Measurements from ENCODE around the gene SETD1B. TPM values are rescaled to one million over a fixed set of nuclear protein-coding genes. Genes with fewer than 3 reads are reported as not detected.

SETD1B gene
- total RNA-seq, 1 experiment from 2014 or later, result 2.0 TPM

- in situ Hi-C loops (cut with HindIII; ENCODE audit: low pct_unique_long_range_greater_than_20kb, low sequenced_read_pairs), result no loop called here
- DNase-seq (ENCODE audit: low read depth, low spot score), result no peak
Measured at GRCh38 chr12:121791671-121792551, 11.9 kb upstream of the SETD1B start.

GRCh38 chr12:121792607-121793439 lies 11.0 kb upstream of the SETD1B start:
- DNase-seq (ENCODE audit: low read depth, low spot score), result no peak
- in situ Hi-C loops (cut with HindIII; ENCODE audit: low pct_unique_long_range_greater_than_20kb, low sequenced_read_pairs), result no loop called here

- in situ Hi-C loops (cut with HindIII; ENCODE audit: low pct_unique_long_range_greater_than_20kb, low sequenced_read_pairs), result no loop called here
- no peak for DNase-seq (ENCODE audit: low read depth, low spot score)
Measured at GRCh38 chr12:121793440-121793837, 10.4 kb upstream of the SETD1B start, which contains the start of gene RHOF. Gene RHOF, minus strand, starts transcription at chr12:121793688. Its CDS starts 55 bp downstream, at chr12:121793633.

GRCh38 chr12:121793838-121794533 lies 9.8 kb upstream of the SETD1B start:
- in situ Hi-C loops (cut with HindIII; ENCODE audit: low pct_unique_long_range_greater_than_20kb, low sequenced_read_pairs), result no loop called here
- DNase-seq (ENCODE audit: low read depth, low spot score), result peak; percentile 90

- DNase-seq (ENCODE audit: low read depth, low spot score), result no peak
- in situ Hi-C loops (cut with HindIII; ENCODE audit: low pct_unique_long_range_greater_than_20kb, low sequenced_read_pairs), result no loop called here
Measured at GRCh38 chr12:121794534-121795033, 9.2 kb upstream of the SETD1B start.

- DNase-seq (ENCODE audit: low read depth, low spot score), result peak; percentile 85
- in situ Hi-C loops (cut with HindIII; ENCODE audit: low pct_unique_long_range_greater_than_20kb, low sequenced_read_pairs), result no loop called here
Measured at GRCh38 chr12:121795034-121795968, 8.5 kb upstream of the SETD1B start.

GRCh38 chr12:121796855-121797751 lies 6.7 kb upstream of the SETD1B start:
- peak; percentile 91 for DNase-seq (ENCODE audit: low read depth, low spot score)
- in situ Hi-C loops (cut with HindIII; ENCODE audit: low pct_unique_long_range_greater_than_20kb, low sequenced_read_pairs), result no loop called here

GRCh38 chr12:121797937-121798786 lies 5.6 kb upstream of the SETD1B start:
- in situ Hi-C loops (cut with HindIII; ENCODE audit: low pct_unique_long_range_greater_than_20kb, low sequenced_read_pairs), result no loop called here
- peak; percentile 53 for DNase-seq (ENCODE audit: low read depth, low spot score)

GRCh38 chr12:121798787-121799155 lies 5.0 kb upstream of the SETD1B start:
- DNase-seq (ENCODE audit: low read depth, low spot score), result no peak
- in situ Hi-C loops (cut with HindIII; ENCODE audit: low pct_unique_long_range_greater_than_20kb, low sequenced_read_pairs), result no loop called here

- peak; percentile 77 for DNase-seq (ENCODE audit: low read depth, low spot score)
- in situ Hi-C loops (cut with HindIII; ENCODE audit: low pct_unique_long_range_greater_than_20kb, low sequenced_read_pairs), result no loop called here
Measured at GRCh38 chr12:121799156-121799841, 4.5 kb upstream of the SETD1B start.

- DNase-seq (ENCODE audit: low read depth, low spot score), result peak; percentile 66
- in situ Hi-C loops (cut with HindIII; ENCODE audit: low pct_unique_long_range_greater_than_20kb, low sequenced_read_pairs), result no loop called here
Measured at GRCh38 chr12:121799842-121800693, 3.7 kb upstream of the SETD1B start.

GRCh38 chr12:121800694-121801594 lies 2.9 kb upstream of the SETD1B start:
- DNase-seq (ENCODE audit: low read depth, low spot score), result peak; percentile 43

More at GRCh38 chr12:121800694-121801594, 2.9 kb upstream of the SETD1B start:
- in situ Hi-C loops (cut with HindIII; ENCODE audit: low pct_unique_long_range_greater_than_20kb, low sequenced_read_pairs), result no loop called here

Measured in SK-MEL-5 (cell line).